Measurements from ENCODE around the gene SULT4A1. TPM values are rescaled to one million over a fixed set of nuclear protein-coding genes. Genes with fewer than 3 reads are reported as not detected.

SULT4A1 gene
- total RNA-seq, 4 donors from 2014 or later, result not detected

- Histone ChIP-seq H3K9me3 (no peaks in the 10 kb centered on the region), H3K4me3 (no peak overlapping the region), H3K27ac (no peak overlapping the region), H3K36me3 (no peaks in the 10 kb centered on the region), H3K4me1 (peaks cover 6 to 13% (median 9%) of the 10 kb centered on the region in 3 donors), H3K27me3 (peaks cover 15 to 92% (median 22%) of the 10 kb centered on the region in 4 donors)
- WGBS, 2 donors, result 44 to 60% methylated on average over 1 to 2 of the region's 4 CpGs
- TF ChIP-seq CTCF (IDR thresholded peaks at IDR 0.05) (no peak), POLR2A (IDR thresholded peaks at IDR 0.05) (no peak)
- intact Hi-C loops (cut with DNase I), result no loop called here
- DNase-seq, result no peak
These were observed 25.1 kb upstream of the SULT4A1 start for GRCh38 chr22:43887391-43887790.

- H3K4me1 ChIP-seq, result peaks cover under 1 to 4% (median 1%) of the 10 kb centered on the region in 3 donors
- no peak for DNase-seq
- intact Hi-C loops (cut with DNase I), result no loop called here
- TF ChIP-seq CTCF (IDR thresholded peaks at IDR 0.05), result no peak
- no peak for TF ChIP-seq POLR2A (IDR thresholded peaks at IDR 0.05)
- H3K27me3 ChIP-seq, result peaks cover 7 to 92% (median 11%) of the 10 kb centered on the region in 4 donors
- no peak overlapping the region for H3K27ac ChIP-seq
- no peaks in the 10 kb centered on the region for H3K36me3 ChIP-seq
- 46 to 65% methylated on average over 3 to 5 of the region's 8 CpGs for WGBS, 2 donors
- H3K4me3 ChIP-seq, result no peak overlapping the region
- H3K9me3 ChIP-seq, result no peaks in the 10 kb centered on the region
These were observed 23.9 kb upstream of the SULT4A1 start for GRCh38 chr22:43886231-43886630.

GRCh38 chr22:43885786-43886185 lies 23.5 kb upstream of the SULT4A1 start:
- Histone ChIP-seq H3K4me1 (no peaks in the 10 kb centered on the region), H3K9me3 (no peaks in the 10 kb centered on the region), H3K27ac (no peak overlapping the region), H3K36me3 (no peaks in the 10 kb centered on the region), H3K27me3 (peaks cover 2 to 91% (median 7%) of the 10 kb centered on the region in 4 donors), H3K4me3 (no peak overlapping the region)
- no peak for DNase-seq
- WGBS, 2 donors, result 100% methylated on average over 1 to 2 of the region's 6 CpGs
- intact Hi-C loops (cut with DNase I), result no loop called here
- TF ChIP-seq CTCF (IDR thresholded peaks at IDR 0.05), result no peak

GRCh38 chr22:43885319-43885671 lies 23.0 kb upstream of the SULT4A1 start:
- intact Hi-C loops (cut with DNase I), result no loop called here
- Histone ChIP-seq H3K4me3 (no peak overlapping the region), H3K27me3 (peaks cover 0 to 91% (median 3%) of the 10 kb centered on the region in 4 donors), H3K36me3 (no peaks in the 10 kb centered on the region), H3K4me1 (no peaks in the 10 kb centered on the region), H3K9me3 (no peaks in the 10 kb centered on the region), H3K27ac (no peak overlapping the region)
- TF ChIP-seq CTCF (IDR thresholded peaks at IDR 0.05) (no peak), POLR2A (IDR thresholded peaks at IDR 0.05) (no peak)
- 62 to 65% methylated on average over 7 of the region's 7 CpGs for WGBS, 2 donors
- no peak for DNase-seq

- intact Hi-C loops (cut with DNase I), result no loop called here
- TF ChIP-seq CTCF (IDR thresholded peaks at IDR 0.05), result peak; percentile 43 to 78 (median 54)
- TF ChIP-seq POLR2A (IDR thresholded peaks at IDR 0.05), result no peak
- no peaks in the 10 kb centered on the region for H3K9me3 ChIP-seq
- H3K4me1 ChIP-seq, result no peaks in the 10 kb centered on the region
- H3K36me3 ChIP-seq, result no peaks in the 10 kb centered on the region
- no peak overlapping the region for H3K27ac ChIP-seq
- H3K4me3 ChIP-seq, result no peak overlapping the region
- no peak for DNase-seq
- H3K27me3 ChIP-seq, result peaks cover 0 to 91% (median 0%) of the 10 kb centered on the region in 4 donors
- 4 to 20% methylated on average over 5 to 6 of the region's 18 CpGs for WGBS, 2 donors
These were observed 22.4 kb upstream of the SULT4A1 start for GRCh38 chr22:43884600-43885318.

Data from esophagus squamous epithelium (tissue), 5 donors.